GM12875 (cell line): ENCODE measurements around the gene MORN1.

Experiments
- H3K4me3 ChIP-seq: one replicate; pipeline ENCODE4 v1.5.1; 2011; ENCODE audit warnings: low read depth, low read length, control low read depth
- TF ChIP-seq, protein P1 (sequence below): IDR thresholded peaks from 2 replicates; pipeline ENCODE4 v1.5.1; 2011; ENCODE audit warnings: low read depth, mild to moderate bottlenecking, control low read depth, inconsistent platforms, low read length, moderate library complexity, borderline replicate concordance; ENCODE audit not compliant: insufficient read depth

The MORN1 gene

DNA sequence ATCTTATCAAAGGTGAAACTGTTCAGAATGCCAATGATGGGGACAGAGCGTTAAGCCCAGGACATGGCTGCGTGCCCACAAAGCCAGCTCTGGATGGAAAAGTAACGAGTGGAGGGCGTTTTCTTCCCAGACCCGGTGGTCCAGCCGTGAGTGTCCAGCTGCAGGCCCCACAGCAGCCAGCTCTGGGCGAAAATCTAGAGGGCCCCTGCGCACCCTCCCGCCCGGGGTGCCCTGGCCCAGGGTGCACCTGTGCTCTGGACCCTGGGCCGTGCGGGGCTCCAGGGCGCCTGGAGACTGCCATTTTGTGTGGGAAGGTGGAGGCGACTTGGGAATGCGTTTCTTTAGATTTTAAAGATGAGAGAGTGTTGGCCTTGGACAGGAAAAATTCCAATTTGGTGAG is 104.4 kb downstream of the MORN1 start:
- TF ChIP-seq, protein P1, sequence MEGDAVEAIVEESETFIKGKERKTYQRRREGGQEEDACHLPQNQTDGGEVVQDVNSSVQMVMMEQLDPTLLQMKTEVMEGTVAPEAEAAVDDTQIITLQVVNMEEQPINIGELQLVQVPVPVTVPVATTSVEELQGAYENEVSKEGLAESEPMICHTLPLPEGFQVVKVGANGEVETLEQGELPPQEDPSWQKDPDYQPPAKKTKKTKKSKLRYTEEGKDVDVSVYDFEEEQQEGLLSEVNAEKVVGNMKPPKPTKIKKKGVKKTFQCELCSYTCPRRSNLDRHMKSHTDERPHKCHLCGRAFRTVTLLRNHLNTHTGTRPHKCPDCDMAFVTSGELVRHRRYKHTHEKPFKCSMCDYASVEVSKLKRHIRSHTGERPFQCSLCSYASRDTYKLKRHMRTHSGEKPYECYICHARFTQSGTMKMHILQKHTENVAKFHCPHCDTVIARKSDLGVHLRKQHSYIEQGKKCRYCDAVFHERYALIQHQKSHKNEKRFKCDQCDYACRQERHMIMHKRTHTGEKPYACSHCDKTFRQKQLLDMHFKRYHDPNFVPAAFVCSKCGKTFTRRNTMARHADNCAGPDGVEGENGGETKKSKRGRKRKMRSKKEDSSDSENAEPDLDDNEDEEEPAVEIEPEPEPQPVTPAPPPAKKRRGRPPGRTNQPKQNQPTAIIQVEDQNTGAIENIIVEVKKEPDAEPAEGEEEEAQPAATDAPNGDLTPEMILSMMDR, result no peak
- no peak overlapping the region for H3K4me3 ChIP-seq

DNA sequence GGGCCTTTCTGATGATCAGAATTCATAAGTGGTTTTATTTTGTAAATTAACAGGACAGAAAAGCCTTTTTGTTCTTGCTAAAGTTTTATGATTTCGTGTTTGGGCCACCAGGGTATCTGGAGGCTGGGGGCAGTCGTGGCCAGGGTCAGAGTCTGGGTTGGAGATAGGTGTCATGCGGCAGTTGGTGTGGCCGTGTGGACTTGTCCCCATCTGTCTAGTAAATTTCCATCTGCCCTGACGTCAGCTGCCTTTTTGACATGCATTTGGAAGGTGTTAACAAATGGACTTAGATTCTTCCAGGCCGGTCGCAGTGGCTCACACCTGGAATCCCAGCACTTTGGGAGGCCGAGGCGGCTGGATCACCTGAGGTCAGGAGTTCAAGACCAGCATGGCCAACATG is 106.4 kb downstream of the MORN1 start:
- H3K4me3 ChIP-seq, result no peak overlapping the region
- TF ChIP-seq, protein P1, result no peak

DNA sequence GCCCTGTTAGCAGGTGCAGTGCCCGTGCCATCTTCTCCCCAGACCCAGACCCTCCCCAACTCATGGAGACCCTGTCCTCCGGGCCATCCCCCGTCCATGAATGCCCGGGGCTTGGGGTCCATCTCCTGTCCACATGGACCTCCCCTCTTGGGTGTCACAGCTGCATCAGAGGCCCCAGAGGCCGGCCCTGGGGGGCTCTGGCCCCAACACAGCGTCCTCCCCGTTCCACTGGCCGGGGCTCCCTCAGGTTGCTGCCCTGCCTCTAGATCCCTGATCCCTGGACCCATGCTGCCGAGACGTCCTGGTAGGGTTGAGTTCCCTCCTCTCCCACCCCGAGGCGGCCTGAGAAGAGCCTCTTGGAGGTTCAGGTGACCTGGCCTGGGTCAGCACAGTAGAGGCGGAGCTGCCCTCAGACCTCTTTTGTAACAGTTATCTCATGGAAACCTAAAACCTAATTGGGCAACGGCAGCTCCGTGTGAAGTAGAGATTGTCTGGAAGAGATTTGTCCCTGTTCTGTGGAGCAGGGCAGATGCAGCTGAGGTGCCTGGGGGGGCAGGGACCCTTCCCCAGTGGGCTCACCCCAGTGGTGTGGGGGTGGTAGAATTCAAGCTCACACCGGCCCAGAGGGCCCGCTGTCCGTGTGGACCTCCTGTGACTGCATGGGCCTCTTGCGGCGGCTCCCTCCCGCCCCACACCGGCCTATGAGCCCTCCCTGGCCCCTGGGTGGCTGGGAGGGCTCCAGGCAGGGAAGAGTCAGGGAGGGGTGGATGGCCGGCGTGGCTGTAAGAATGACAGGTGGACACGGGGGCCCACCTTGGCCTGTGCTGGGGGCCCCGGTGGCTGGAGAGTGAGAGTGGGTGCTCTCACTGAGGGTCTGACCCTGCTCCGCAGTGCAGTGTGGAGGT is 107.1 kb downstream of the MORN1 start:
- TF ChIP-seq, protein P1, result no peak
- no peak overlapping the region for H3K4me3 ChIP-seq

DNA sequence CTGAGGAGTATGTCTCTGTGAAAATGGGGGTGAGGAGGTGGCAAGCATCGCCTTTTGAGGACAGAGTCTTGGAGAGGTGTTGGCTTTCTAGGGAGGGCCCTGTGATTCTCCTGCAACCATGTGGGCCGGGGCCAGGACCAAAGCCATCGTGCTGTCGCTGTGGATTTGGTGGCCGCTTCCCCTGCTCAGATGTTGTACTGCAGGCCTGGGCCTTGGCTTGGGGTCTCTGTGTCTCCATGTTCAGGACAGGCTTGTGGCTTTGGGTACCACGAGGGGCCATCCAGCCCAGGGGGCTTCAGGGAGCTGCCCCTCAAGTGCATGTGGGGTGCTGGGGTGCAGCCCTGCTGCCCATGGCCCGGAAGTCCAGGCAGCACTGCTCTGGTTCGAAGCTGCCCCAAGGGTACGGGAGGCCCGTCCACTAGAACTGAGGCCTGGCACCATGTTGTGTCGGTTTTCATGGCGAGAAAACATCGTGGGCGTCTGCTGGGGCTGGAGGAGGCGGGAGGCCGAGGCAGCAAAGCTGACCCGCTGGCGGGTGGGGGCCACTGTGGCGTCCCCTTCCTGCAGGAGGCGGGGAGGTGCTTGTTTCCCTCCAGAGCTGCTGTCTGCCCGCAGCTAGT is 107.9 kb downstream of the MORN1 start:
- H3K4me3 ChIP-seq, result no peak overlapping the region
- TF ChIP-seq, protein P1, result no peak

DNA sequence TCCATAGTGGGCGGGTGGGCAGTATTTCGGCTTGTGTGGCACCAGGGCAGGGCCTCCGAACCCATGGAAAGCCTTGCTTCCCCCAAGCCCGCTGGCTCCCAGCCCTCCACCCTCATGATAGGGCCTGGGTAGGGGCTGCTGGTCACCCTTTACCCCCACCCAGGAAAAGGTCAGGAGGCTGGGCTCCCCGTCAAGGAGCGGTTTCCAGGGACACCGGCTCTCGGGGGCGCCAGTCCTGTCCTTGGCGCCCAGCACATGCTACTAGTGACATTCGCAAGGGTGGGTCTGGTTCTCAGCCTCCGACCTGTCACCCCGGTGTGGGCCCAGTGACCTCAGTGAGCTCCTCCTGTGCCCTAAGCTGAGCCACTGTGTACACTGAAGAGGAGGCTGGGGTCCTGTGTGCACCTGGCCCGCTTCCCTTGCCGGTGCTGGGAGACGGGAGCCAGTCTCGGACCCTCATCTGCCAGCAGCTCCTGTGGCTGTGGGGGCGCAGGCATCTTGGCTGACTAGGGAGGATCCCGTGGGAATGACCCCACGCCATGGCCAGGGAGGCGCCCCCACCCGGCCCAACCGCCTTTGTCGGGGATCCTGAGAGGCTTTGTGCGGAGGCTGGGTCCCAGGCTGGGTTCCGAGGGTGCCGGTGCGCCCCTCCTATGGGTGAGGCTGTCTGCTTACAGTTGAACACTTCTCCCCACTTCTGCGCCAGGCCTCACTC is 108.6 kb downstream of the MORN1 start:
- H3K4me3 ChIP-seq, result no peak overlapping the region
- TF ChIP-seq, protein P1, result no peak

DNA sequence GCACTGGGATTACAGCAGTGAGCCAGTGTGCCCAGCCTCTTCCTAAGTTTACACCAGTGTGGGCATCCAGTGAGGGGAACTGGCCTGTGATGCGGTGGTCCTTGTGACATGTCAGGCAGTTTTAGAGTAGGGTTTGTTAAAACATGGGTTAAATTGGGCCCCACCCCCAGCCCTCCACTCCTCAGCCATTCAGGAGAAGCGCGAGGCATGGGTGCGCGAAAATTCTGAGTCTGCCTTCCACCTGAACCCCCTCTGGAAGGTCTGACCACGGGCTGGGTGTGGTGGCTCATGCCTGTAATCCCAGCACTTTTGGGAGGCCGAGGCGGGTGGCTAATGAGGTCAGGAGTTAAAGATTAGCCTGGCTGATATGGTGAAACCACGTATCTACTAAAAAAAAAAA is 111.5 kb downstream of the MORN1 start:
- TF ChIP-seq, protein P1, result no peak
- H3K4me3 ChIP-seq, result no peak overlapping the region
